Fibroblast of mammary gland (primary cell): ENCODE results near the gene APP.
A peak's percentile ranks its signal among the peaks of the same experiment; 100 is the strongest.
"Not testable (repeated sequence)": the region's sequence is repeated elsewhere in the genome, so short reads cannot be mapped to it uniquely, and the experiment has no call there.

ENCODE experiments used
- DNase-seq: peaks from one replicate; pipeline ENCODE4 v3.0.0-alpha.2; 2010; ENCODE audit warnings: low read depth
- H3K4me3 ChIP-seq: 2 replicates; pipeline ENCODE4 v1.5.1; 2011; ENCODE audit warnings: low read depth, mild to moderate bottlenecking, low read length, moderate library complexity; ENCODE audit not compliant: control insufficient read depth
- TF ChIP-seq, protein P1 (sequence below): conservative IDR thresholded peaks from 2 replicates; pipeline ENCODE4 v1.5.1; 2011; ENCODE audit warnings: low read depth, low read length, inconsistent platforms; ENCODE audit not compliant: control insufficient read depth, insufficient read depth

APP gene

GRCh38 chr21:25929856-25930520, 240.6 kb downstream of the APP start:
- TF ChIP-seq, protein P1, sequence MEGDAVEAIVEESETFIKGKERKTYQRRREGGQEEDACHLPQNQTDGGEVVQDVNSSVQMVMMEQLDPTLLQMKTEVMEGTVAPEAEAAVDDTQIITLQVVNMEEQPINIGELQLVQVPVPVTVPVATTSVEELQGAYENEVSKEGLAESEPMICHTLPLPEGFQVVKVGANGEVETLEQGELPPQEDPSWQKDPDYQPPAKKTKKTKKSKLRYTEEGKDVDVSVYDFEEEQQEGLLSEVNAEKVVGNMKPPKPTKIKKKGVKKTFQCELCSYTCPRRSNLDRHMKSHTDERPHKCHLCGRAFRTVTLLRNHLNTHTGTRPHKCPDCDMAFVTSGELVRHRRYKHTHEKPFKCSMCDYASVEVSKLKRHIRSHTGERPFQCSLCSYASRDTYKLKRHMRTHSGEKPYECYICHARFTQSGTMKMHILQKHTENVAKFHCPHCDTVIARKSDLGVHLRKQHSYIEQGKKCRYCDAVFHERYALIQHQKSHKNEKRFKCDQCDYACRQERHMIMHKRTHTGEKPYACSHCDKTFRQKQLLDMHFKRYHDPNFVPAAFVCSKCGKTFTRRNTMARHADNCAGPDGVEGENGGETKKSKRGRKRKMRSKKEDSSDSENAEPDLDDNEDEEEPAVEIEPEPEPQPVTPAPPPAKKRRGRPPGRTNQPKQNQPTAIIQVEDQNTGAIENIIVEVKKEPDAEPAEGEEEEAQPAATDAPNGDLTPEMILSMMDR: no peak
- H3K4me3 ChIP-seq: no peak overlapping the region
- peak; percentile 42 for DNase-seq

DNA sequence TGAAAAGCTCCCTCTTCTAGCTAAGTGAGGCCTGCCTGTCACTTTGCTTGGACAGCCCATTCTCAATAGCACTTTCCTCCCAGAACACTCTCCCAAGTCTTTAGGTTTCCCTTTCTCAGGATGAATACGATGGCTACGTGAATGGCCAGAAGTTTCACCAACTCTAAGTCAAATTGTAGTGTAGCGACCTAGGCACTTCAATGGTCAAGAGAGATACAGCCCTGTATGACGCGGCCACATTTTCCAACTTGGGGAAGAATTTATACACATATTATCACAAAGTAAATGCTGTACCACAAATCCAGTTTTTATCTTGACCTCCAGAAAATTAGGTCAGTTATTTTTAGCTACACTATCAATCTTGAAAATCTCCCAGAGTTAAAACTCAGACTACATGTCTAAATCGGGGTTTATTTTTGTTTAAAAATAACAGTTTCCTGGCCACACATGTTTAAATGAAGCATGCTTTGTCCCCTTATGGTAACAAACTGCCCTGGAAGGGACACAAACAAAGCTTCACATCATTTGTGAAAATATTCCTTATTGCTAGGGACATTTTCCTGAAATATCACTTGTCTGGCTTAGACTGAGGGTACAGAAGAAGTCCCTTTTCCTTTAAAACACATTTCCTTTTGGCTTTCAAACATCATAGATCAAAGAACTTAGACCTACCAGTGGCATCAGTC, 243.2 kb downstream of the APP start:
- H3K4me3 ChIP-seq: no peak overlapping the region
- no peak for DNase-seq
- TF ChIP-seq, protein P1: no peak

- peak; percentile 33 for DNase-seq
- H3K4me3 ChIP-seq: no peak overlapping the region
- TF ChIP-seq, protein P1: no peak
Measured at GRCh38 chr21:25925936-25926335, 244.6 kb downstream of the APP start.

- H3K4me3 ChIP-seq: no peak overlapping the region
- peak; percentile 20 for DNase-seq
- TF ChIP-seq, protein P1: no peak
Measured at GRCh38 chr21:25925064-25925800, 245.3 kb downstream of the APP start.

- not testable (repeated sequence) for H3K4me3 ChIP-seq, DNase-seq
Measured at GRCh38 chr21:25918152-25918551, 252.4 kb downstream of the APP start.

DNA sequence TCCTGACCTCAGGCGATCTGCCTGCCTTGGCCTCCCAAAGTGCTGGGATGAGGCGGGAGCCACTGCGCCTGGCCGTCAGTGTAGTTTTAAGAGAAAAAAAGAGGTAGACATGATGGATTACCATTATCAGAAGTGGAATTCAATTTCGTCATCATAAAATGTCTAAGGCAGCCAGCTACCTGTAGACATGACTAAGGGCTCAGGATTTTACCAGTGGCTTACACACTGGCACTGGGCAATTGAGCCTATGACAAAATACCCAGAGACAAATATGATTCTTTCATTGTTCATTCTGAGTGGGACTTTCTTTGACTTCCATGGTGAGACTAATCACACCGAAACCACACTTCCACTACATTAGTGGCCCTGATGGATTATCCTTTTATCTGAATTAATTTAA, 254.3 kb downstream of the APP start:
- TF ChIP-seq, protein P1: no peak
- no peak for DNase-seq
- no peak overlapping the region for H3K4me3 ChIP-seq

GRCh38 chr21:25913479-25913878, 257.1 kb downstream of the APP start:
- H3K4me3 ChIP-seq: no peak overlapping the region
- no peak for DNase-seq
- TF ChIP-seq, protein P1: no peak
